Heart right ventricle (tissue), 16 donors: ENCODE results near the gene FAM217A. TPM values are rescaled to one million over a fixed set of nuclear protein-coding genes. Genes with fewer than 3 reads are reported as not detected.

ENCODE experiments used
- ATAC-seq, 8 donors: fragments of 200-7000 bp; cut with Tn5 transposase; one replicate each; pipeline ENCODE4 v1.9.1; 2020; ENCODE audit warnings: mild to moderate bottlenecking in 8 of 8, moderate library complexity in 8 of 8, moderate number of reproducible peaks in 1 of 8
- DNase-seq, 2 donors: peaks; one replicate each; pipeline ENCODE4 v3.0.0-alpha.2; 2020
- H3K27ac ChIP-seq, 10 donors: fragments of 200-600 bp; sonication (generic) in 2 of 10; one replicate each; pipeline versions ENCODE4 v1.5.0 to v1.8.0; 2020 to 2022; ENCODE audit warnings: mild to moderate bottlenecking in 3 of 10
- H3K27me3 ChIP-seq, 7 donors: fragments of 200-600 bp; one replicate each; pipeline ENCODE4 v1.8.0; 2021 to 2022; ENCODE audit warnings: mild to moderate bottlenecking in 2 of 7
- H3K36me3 ChIP-seq, 9 donors: fragments of 200-600 bp; sonication (generic) in 1 of 9; one replicate each; pipeline versions ENCODE4 v1.5.0 to v1.8.0; 2020 to 2022; ENCODE audit warnings: mild to moderate bottlenecking in 2 of 9
- H3K4me1 ChIP-seq, 9 donors: fragments of 200-600 bp; sonication (generic) in 1 of 9; one replicate each; pipeline versions ENCODE4 v1.5.0 to v1.8.0; 2020 to 2022; ENCODE audit warnings: mild to moderate bottlenecking in 4 of 9
- H3K4me3 ChIP-seq, 10 donors: fragments of 200-600 bp; sonication (generic) in 2 of 10; one replicate each; pipeline versions ENCODE4 v1.5.0 to v1.8.0; 2020 to 2022; ENCODE audit warnings: mild to moderate bottlenecking in 7 of 10, moderate library complexity in 2 of 10
- H3K9me3 ChIP-seq, 11 donors: fragments of 200-600 bp in 10 of 11; sonication (generic) in 2 of 11; one replicate each; pipeline versions ENCODE4 v1.5.0 to v1.8.0; 2013 to 2022; ENCODE audit warnings: mild to moderate bottlenecking in 2 of 11, control low read depth in 1 of 11, moderate library complexity in 1 of 11
- WGBS, 2 donors: extraction: QIAGEN DNeasy Blood & Tissue Kit; methylation state at CpG; one replicate each; pipeline ENCODE4 v1.1.7; 2013; ENCODE audit warnings: inconsistent platforms in 1 of 2; 5-methylcytosine and 5-hydroxymethylcytosine counted together
- intact Hi-C, 10 donors: fragments of 100-400 bp; cut with DNase I; formaldehyde crosslinking; loops; one replicate each; pipeline versions ENCODE4 v1.11.1 to v1.14.2; 2022
- polyA plus RNA-seq, 2 donors: library from polyadenylated mRNA; stranded (reverse); fragments of 200-250 nt; gene quantifications; one replicate each; pipeline ENCODE4 v1.2.3, GENCODE V29; 2013
- total RNA-seq, 10 donors: library from RNA; stranded (reverse); fragmentation: NEBNext Ultra II Directional in 3 of 10; extraction: Animal tissue kit (Norgen Biotek cat#: 25700) in 3 of 10; gene quantifications; one replicate each; pipeline versions ENCODE4 v1.2.1 to v1.2.4, GENCODE V29; 2021 to 2023
- TF ChIP-seq, protein P1 (sequence below), 9 donors: fragments of 200-600 bp; sonication (generic) in 2 of 9; IDR thresholded peaks; one replicate each; pipeline versions ENCODE4 v1.5.0 to v1.8.0; 2021 to 2022; ENCODE audit warnings: antibody characterized with exemption in 9 of 9, mild to moderate bottlenecking in 5 of 9, moderate library complexity in 1 of 9
- donor health status: Arrhythmogenic right ventricular cardiomyopathy.
- donor health status: ischemic (EF 13 %, LVEDD 7.1; RV severe dilation, severe dysfunction).
- donor health status: healthy with polysubstance abuse.
- donor health status: DM: no; HTN: yes; CAD: no.
- donor health status: DM: no; HTN: no; CAD: no.
- donor health status: ischemic (EF 25% LVEDD 6.9; RV normal size, moderate dysfunction).
- donor health status: ischemic (EF 25% LVEDD 5.7; RV mildly dilated, moderate dysfunction).
- donor health status: healthy.
- donor health status: DM: yes; HTN: yes; CAD: no.
- donor health status: Ischemic cardiomyopathy.
- donor health status: ischemic (EF 35%, LVEDD 5.7; RV mildly dilated, moderate dysfunction).
- donor health status: nonischemic (EF 11% LVEDD 7.7; RV severe dilation, severe dysfunction).
- donor health status: DM: yes; HTN: yes; CAD: no.
- donor health status: PGD.
- donor health status: ischemic (EF 29% LVEDD 5.4; RV normal size, mild dysfunction).
- donor health status: nonischemic (EF 23%, LVEDD 6.1; RV moderate dilation, normal function).

FAM217A gene
- total and polyA plus RNA-seq, 12 donors = not detected

DNA sequence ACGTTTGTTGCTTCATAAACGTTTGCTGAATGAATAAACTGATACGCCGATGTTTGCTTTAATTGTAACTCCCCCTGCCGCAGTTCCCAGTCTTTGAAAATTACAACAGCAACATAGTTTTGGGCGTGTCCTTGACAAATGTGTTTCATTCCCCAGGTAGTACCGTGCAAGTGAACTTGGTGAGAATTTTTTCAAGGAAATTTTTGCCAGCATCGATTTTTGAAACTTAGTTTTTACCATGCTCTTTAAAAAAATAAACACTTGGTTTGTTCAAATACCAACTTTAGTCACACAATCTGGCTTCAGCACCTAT, 60.1 kb downstream of the FAM217A start:
- TF ChIP-seq, protein P1, sequence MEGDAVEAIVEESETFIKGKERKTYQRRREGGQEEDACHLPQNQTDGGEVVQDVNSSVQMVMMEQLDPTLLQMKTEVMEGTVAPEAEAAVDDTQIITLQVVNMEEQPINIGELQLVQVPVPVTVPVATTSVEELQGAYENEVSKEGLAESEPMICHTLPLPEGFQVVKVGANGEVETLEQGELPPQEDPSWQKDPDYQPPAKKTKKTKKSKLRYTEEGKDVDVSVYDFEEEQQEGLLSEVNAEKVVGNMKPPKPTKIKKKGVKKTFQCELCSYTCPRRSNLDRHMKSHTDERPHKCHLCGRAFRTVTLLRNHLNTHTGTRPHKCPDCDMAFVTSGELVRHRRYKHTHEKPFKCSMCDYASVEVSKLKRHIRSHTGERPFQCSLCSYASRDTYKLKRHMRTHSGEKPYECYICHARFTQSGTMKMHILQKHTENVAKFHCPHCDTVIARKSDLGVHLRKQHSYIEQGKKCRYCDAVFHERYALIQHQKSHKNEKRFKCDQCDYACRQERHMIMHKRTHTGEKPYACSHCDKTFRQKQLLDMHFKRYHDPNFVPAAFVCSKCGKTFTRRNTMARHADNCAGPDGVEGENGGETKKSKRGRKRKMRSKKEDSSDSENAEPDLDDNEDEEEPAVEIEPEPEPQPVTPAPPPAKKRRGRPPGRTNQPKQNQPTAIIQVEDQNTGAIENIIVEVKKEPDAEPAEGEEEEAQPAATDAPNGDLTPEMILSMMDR (IDR thresholded peaks at IDR 0.05) = no peak
- Histone ChIP-seq H3K4me3 (peak overlapping the region; percentile 67 to 89 (median 76)), H3K9me3 (no peaks in the 10 kb centered on the region), H3K4me1 (peaks cover 11 to 67% (median 53%) of the 10 kb centered on the region in 9 donors), H3K27ac (peak overlapping the region; percentile 96 to 98 (median 96)), H3K27me3 (no peaks in the 10 kb centered on the region), H3K36me3 (peaks cover 0 to 8% (median 0%) of the 10 kb centered on the region in 9 donors)
- no peak for DNase-seq
- 0 to 2% methylated on average over 8 of the region's 8 CpGs for WGBS, 2 donors
- ATAC-seq = no peak
- intact Hi-C loops = no loop called here

Other genes starting within 250 kb of the FAM217A start
- 10 to 100 TPM; 13.2 to 31.3 (median 22.4) TPM for gene FAM50B, start 229.8 kb downstream of the FAM217A start, total RNA-seq
- gene FAM50B, start 229.8 kb downstream of the FAM217A start, polyA plus RNA-seq = 10 to 100 TPM in 1 of 2 donors, 1 to 10 TPM in 1; 5.9 to 25.3 TPM
- 100 to 1,000 TPM; 134 to 194 (median 163) TPM for gene ECI2, start 56.4 kb upstream of the FAM217A start, total RNA-seq
- gene ECI2, start 56.4 kb upstream of the FAM217A start, polyA plus RNA-seq = 100 to 1,000 TPM in 1 of 2 donors, 10 to 100 TPM in 1; 54.9 to 122 TPM